Activated CD4-positive, CD25-positive, alpha-beta regulatory T cell treated with anti-CD3 and anti-CD28 coated beads, Interleukin-2, amount 50 U/mL, for 72 hours (primary cell): Measurements from ENCODE around the gene PSMB7.

Experiments used
- DNase-seq: peaks from one replicate; pipeline ENCODE4 v3.0.0; 2021

The PSMB7 gene

GRCh38 chr9:124415102-124415851 lies at the start of gene PSMB7:
TSS of gene PSMB7 (minus strand) at chr9:124415442. CDS start at chr9:124415425, 17 bp downstream.
- DNase-seq: peak; percentile 96

- no peak for DNase-seq
Measured at GRCh38 chr9:124462739-124463138, 47.5 kb upstream of the PSMB7 start.

GRCh38 chr9:124458441-124458840 lies 43.2 kb upstream of the PSMB7 start:
- DNase-seq: no peak

- no peak for DNase-seq
Measured at GRCh38 chr9:124457887-124458431, 42.7 kb upstream of the PSMB7 start.

GRCh38 chr9:124457079-124457886 lies 42.0 kb upstream of the PSMB7 start:
- DNase-seq: no peak

GRCh38 chr9:124456341-124457078 lies 41.3 kb upstream of the PSMB7 start:
- no peak for DNase-seq

- no peak for DNase-seq
Measured at GRCh38 chr9:124455820-124456219, 40.6 kb upstream of the PSMB7 start.

GRCh38 chr9:124454791-124455443 lies 39.7 kb upstream of the PSMB7 start:
- DNase-seq: no peak

GRCh38 chr9:124454296-124454695 lies 39.1 kb upstream of the PSMB7 start:
- no peak for DNase-seq

GRCh38 chr9:124453586-124454191 lies 38.4 kb upstream of the PSMB7 start:
- DNase-seq: no peak

GRCh38 chr9:124452841-124453585 lies 37.8 kb upstream of the PSMB7 start:
- no peak for DNase-seq

- DNase-seq: no peak
Measured at GRCh38 chr9:124452326-124452725, 37.1 kb upstream of the PSMB7 start.

- no peak for DNase-seq
Measured at GRCh38 chr9:124450931-124451661, 35.9 kb upstream of the PSMB7 start.

GRCh38 chr9:124450241-124450924 lies 35.1 kb upstream of the PSMB7 start, which contains the start of gene ADGRD2:
TSS of gene ADGRD2 (plus strand) at chr9:124450451. CDS start at chr9:124451667, 1,216 bp downstream.
- DNase-seq: no peak

GRCh38 chr9:124449381-124450151 lies 34.3 kb upstream of the PSMB7 start:
- no peak for DNase-seq

GRCh38 chr9:124448019-124448418 lies 32.8 kb upstream of the PSMB7 start:
- no peak for DNase-seq

- DNase-seq: no peak
Measured at GRCh38 chr9:124447297-124447661, 32.0 kb upstream of the PSMB7 start.

- no peak for DNase-seq
Measured at GRCh38 chr9:124444166-124444565, 28.9 kb upstream of the PSMB7 start.

GRCh38 chr9:124443625-124444024 lies 28.4 kb upstream of the PSMB7 start:
- no peak for DNase-seq
